Measurements from ENCODE around the gene CBR1. TPM values are rescaled to one million over a fixed set of nuclear protein-coding genes. Genes with fewer than 3 reads are reported as not detected.

The CBR1 gene
- total and polyA plus RNA-seq, 10 of the 15 experiments (the other 5 are each of a cell fraction or from before 2014, with no cell fraction given): 16.9 to 138 (median 57.4) TPM

DNA sequence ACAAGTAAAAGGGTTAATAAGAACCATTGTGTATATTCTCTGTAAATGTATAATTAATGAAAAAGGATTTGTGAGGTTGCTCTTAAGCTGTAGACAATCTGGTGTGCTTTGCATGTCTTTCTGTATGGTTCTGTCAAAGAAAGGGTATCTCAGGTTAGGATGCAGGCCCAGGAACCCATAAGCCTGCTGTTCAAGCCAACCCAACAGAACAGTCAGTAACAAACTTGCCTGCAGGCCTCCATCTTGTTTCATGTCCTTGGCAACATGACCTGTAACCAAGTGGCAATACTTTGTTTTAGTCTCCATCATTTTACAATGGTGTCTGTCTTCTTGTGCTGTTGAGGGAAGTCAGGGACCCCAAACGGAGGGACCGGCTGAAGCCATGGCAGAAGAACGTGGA is 29.2 kb downstream of the CBR1 start:
- in situ Hi-C loops (cut with MboI): no loop called here

More for the DNA sequence above, 29.2 kb downstream of the CBR1 start:
- ATAC-seq (no peak), FAIRE-seq (no peak), DNase-seq (ENCODE audit: low read depth, low spot score) (no peak)
- no peaks in the 10 kb centered on the region for H3K36me3 ChIP-seq (ENCODE audit: control insufficient read depth in 2 of 2, insufficient read depth in 2 of 2, low read length in 1 of 2)
- H3K79me2 ChIP-seq (ENCODE audit: control insufficient read depth, insufficient read depth, low read length): no peaks in the 10 kb centered on the region
- POLR2A ChIA-PET: no interaction called here
- H3K9ac ChIP-seq (ENCODE audit: control insufficient read depth, insufficient read depth, low read length): no peak overlapping the region
- no peaks in the 10 kb centered on the region for H3K27me3 ChIP-seq (replicated peaks in 1 of 2; ENCODE audit: control insufficient read depth in 2 of 2, insufficient read depth in 2 of 2, low read length in 1 of 2)
- no peak overlapping the region for H2AFZ ChIP-seq (ENCODE audit: control insufficient read depth, low read depth, low read length)
- 89% methylated on average over 3 of the region's 3 CpGs for WGBS (ENCODE audit: insufficient coverage, insufficient replicate concordance, low lambda C conversion rate, missing lambda C conversion rate)
- no peak overlapping the region for H3K4me2 ChIP-seq (ENCODE audit: control insufficient read depth, insufficient read depth)
- BruUV-seq (replicated peaks): no TSS peak
- H3K4me1 ChIP-seq (ENCODE audit: control insufficient read depth, insufficient read depth, low read length): peaks cover 4% of the 10 kb centered on the region; the same call in 1 of the 2 replicates
- no peak overlapping the region for H3K4me3 ChIP-seq
- peaks cover 2% of the 10 kb centered on the region; the same call in 2 of the 3 replicates for H3K9me3 ChIP-seq (replicated peaks; ENCODE audit: control insufficient read depth, insufficient read depth, low read length)
- CTCF ChIA-PET: interaction anchor here (0.9 kb wide), 2 partner anchors 39 to 70 kb away, joined by 3 to 4 read pairs; no protein-coding TSS in a partner anchor
- RAD21 ChIA-PET (ENCODE audit: unreplicated experiment): interaction anchor here (0.7 kb wide), 1 partner anchor 15 kb away, joined by 3 read pairs; no protein-coding TSS in a partner anchor
- SMC1A ChIA-PET (ENCODE audit: uncharacterized antibody, unreplicated experiment): no interaction called here
- TF ChIP-seq, protein P1, sequence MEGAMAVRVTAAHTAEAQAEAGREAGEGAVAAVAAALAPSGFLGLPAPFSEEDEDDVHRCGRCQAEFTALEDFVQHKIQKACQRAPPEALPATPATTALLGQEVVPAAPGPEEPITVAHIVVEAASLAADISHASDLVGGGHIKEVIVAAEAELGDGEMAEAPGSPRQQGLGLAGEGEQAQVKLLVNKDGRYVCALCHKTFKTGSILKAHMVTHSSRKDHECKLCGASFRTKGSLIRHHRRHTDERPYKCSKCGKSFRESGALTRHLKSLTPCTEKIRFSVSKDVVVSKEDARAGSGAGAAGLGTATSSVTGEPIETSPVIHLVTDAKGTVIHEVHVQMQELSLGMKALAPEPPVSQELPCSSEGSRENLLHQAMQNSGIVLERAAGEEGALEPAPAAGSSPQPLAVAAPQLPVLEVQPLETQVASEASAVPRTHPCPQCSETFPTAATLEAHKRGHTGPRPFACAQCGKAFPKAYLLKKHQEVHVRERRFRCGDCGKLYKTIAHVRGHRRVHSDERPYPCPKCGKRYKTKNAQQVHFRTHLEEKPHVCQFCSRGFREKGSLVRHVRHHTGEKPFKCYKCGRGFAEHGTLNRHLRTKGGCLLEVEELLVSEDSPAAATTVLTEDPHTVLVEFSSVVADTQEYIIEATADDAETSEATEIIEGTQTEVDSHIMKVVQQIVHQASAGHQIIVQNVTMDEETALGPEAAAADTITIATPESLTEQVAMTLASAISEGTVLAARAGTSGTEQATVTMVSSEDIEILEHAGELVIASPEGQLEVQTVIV (IDR thresholded peaks at IDR 0.05; ENCODE audit: borderline replicate concordance, partially characterized antibody): no peak
- TF ChIP-seq EED (IDR thresholded peaks at IDR 0.05; ENCODE audit: low read depth) (no peak), BMI1 (IDR thresholded peaks at IDR 0.05; ENCODE audit: borderline replicate concordance) (no peak), ZNF24 (IDR thresholded peaks at IDR 0.05) (no peak), YY1 (IDR thresholded peaks at IDR 0.05; ENCODE audit: low read depth, low read length) (no peak), POLR2AphosphoS2 (IDR thresholded peaks at IDR 0.05; ENCODE audit: low read depth, low read length) (no peak), CHD1 (IDR thresholded peaks at IDR 0.05; ENCODE audit: low read depth, low read length) (no peak), HDAC6 (IDR thresholded peaks at IDR 0.05; ENCODE audit: unreplicated experiment) (no peak)
- TF ChIP-seq, protein P2, sequence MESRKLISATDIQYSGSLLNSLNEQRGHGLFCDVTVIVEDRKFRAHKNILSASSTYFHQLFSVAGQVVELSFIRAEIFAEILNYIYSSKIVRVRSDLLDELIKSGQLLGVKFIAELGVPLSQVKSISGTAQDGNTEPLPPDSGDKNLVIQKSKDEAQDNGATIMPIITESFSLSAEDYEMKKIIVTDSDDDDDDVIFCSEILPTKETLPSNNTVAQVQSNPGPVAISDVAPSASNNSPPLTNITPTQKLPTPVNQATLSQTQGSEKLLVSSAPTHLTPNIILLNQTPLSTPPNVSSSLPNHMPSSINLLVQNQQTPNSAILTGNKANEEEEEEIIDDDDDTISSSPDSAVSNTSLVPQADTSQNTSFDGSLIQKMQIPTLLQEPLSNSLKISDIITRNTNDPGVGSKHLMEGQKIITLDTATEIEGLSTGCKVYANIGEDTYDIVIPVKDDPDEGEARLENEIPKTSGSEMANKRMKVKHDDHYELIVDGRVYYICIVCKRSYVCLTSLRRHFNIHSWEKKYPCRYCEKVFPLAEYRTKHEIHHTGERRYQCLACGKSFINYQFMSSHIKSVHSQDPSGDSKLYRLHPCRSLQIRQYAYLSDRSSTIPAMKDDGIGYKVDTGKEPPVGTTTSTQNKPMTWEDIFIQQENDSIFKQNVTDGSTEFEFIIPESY (IDR thresholded peaks at IDR 0.05): no peak
- TF ChIP-seq, protein P3, sequence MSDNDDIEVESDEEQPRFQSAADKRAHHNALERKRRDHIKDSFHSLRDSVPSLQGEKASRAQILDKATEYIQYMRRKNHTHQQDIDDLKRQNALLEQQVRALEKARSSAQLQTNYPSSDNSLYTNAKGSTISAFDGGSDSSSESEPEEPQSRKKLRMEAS (IDR thresholded peaks at IDR 0.05; ENCODE audit: low read depth, low read length): no peak
- TF ChIP-seq, protein P4, sequence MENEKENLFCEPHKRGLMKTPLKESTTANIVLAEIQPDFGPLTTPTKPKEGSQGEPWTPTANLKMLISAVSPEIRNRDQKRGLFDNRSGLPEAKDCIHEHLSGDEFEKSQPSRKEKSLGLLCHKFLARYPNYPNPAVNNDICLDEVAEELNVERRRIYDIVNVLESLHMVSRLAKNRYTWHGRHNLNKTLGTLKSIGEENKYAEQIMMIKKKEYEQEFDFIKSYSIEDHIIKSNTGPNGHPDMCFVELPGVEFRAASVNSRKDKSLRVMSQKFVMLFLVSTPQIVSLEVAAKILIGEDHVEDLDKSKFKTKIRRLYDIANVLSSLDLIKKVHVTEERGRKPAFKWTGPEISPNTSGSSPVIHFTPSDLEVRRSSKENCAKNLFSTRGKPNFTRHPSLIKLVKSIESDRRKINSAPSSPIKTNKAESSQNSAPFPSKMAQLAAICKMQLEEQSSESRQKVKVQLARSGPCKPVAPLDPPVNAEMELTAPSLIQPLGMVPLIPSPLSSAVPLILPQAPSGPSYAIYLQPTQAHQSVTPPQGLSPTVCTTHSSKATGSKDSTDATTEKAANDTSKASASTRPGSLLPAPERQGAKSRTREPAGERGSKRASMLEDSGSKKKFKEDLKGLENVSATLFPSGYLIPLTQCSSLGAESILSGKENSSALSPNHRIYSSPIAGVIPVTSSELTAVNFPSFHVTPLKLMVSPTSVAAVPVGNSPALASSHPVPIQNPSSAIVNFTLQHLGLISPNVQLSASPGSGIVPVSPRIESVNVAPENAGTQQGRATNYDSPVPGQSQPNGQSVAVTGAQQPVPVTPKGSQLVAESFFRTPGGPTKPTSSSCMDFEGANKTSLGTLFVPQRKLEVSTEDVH (IDR thresholded peaks at IDR 0.05; ENCODE audit: low read depth, partially characterized antibody): no peak
- TF ChIP-seq, protein P5, sequence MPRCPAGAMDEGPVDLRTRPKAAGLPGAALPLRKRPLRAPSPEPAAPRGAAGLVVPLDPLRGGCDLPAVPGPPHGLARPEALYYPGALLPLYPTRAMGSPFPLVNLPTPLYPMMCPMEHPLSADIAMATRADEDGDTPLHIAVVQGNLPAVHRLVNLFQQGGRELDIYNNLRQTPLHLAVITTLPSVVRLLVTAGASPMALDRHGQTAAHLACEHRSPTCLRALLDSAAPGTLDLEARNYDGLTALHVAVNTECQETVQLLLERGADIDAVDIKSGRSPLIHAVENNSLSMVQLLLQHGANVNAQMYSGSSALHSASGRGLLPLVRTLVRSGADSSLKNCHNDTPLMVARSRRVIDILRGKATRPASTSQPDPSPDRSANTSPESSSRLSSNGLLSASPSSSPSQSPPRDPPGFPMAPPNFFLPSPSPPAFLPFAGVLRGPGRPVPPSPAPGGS (IDR thresholded peaks at IDR 0.05; ENCODE audit: borderline replicate concordance, insufficient read depth, low read depth, low read length, poor library complexity, severe bottlenecking): no peak
- TF ChIP-seq, protein P6, sequence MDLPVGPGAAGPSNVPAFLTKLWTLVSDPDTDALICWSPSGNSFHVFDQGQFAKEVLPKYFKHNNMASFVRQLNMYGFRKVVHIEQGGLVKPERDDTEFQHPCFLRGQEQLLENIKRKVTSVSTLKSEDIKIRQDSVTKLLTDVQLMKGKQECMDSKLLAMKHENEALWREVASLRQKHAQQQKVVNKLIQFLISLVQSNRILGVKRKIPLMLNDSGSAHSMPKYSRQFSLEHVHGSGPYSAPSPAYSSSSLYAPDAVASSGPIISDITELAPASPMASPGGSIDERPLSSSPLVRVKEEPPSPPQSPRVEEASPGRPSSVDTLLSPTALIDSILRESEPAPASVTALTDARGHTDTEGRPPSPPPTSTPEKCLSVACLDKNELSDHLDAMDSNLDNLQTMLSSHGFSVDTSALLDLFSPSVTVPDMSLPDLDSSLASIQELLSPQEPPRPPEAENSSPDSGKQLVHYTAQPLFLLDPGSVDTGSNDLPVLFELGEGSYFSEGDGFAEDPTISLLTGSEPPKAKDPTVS (IDR thresholded peaks at IDR 0.05; ENCODE audit: low read depth, low read length): no peak
- H4K20me1 ChIP-seq (ENCODE audit: control insufficient read depth, insufficient read depth): no peaks in the 10 kb centered on the region
- no peak overlapping the region for H3K27ac ChIP-seq (ENCODE audit: control insufficient read depth, insufficient read depth)
- intact Hi-C loops (cut with micrococcal nuclease; ENCODE audit: unreplicated experiment): loop anchor here (2.0 kb wide), 1 partner anchor 38 kb away; the partner anchor contains the start of gene SETD4
